ENCODE data around the gene AOC1.
A peak's percentile ranks its signal among the peaks of the same experiment; 100 is the strongest.

Gene AOC1

GRCh38 chr7:150902078-150903033 is 50.0 kb downstream of the AOC1 start:
- Histone ChIP-seq H3K27ac (ENCODE audit: insufficient read depth in 1 of 2, low read depth in 1 of 2, low read length in 2 of 2, poor library complexity in 1 of 2, severe bottlenecking in 2 of 2) (no peak overlapping the region), H3K27me3 (replicated peaks in 2 of 5; ENCODE audit: control insufficient read depth in 4 of 5, insufficient read depth in 5 of 5, low read length in 4 of 5) (peaks cover 0 to 17% (median 16%) of the 10 kb centered on the region in 5 experiments), H3K4me1 (ENCODE audit: control extremely low read depth in 1 of 4, control insufficient read depth in 4 of 4, insufficient read depth in 4 of 4, low read length in 3 of 4) (peaks cover 0 to 42% (median 23%) of the 10 kb centered on the region in 4 experiments), H3K36me3 (ENCODE audit: control insufficient read depth in 4 of 4, insufficient read depth in 4 of 4, low read length in 3 of 4) (no peaks in the 10 kb centered on the region), H3K4me3 (ENCODE audit: control insufficient read depth in 1 of 7, extremely low read depth in 1 of 7, insufficient read depth in 4 of 7, low read depth in 2 of 7, low read length in 6 of 7) (no peak overlapping the region), H3K9me3 (ENCODE audit: control extremely low read depth in 1 of 5, control insufficient read depth in 4 of 5, insufficient read depth in 2 of 5, low read depth in 1 of 5, low read length in 4 of 5) (no peaks in the 10 kb centered on the region)
- no peak for DNase-seq
- CTCF ChIA-PET = interaction anchor here (0.9 to 3.7 kb wide), 10 partner anchors 9 to 106 kb away, joined by 3 to 20 read pairs (median 4); no protein-coding TSS in a partner anchor
- WGBS (ENCODE audit: insufficient coverage) = 96% methylated on average over 13 of the region's 14 CpGs
- POLR2A ChIA-PET = interaction anchor here (0.6 kb wide), 1 partner anchor 33 kb away, joined by 3 read pairs; no protein-coding TSS in a partner anchor

DNA sequence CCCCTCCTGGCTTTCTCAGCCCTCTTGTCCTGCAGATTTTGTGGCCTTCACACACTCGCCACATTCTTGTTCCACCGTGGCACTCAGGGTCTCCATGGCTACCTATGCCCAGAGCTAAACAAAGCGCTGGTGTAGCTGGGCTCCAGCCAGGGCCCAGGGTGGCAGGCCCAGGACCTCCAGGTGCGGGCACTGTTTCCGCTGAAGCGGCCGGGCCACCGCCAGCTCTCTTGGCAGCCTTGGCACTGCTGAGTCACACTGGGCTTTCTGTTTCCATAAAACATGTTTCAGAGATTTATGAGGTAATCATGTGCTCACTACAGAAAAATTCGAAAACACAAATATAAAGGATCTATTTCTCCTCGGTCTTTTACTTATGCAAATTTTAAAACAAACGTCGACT is 51.3 kb downstream of the AOC1 start:
- H3K27me3 ChIP-seq (replicated peaks in 2 of 5; ENCODE audit: control insufficient read depth in 4 of 5, insufficient read depth in 5 of 5, low read length in 4 of 5) = peaks cover 0 to 7% (median 6%) of the 10 kb centered on the region in 5 experiments
- CTCF ChIA-PET = interaction anchor here (0.8 to 3.7 kb wide), 6 partner anchors 12 to 61 kb away, joined by 3 to 20 read pairs (median 4); no protein-coding TSS in a partner anchor

GRCh38 chr7:150904011-150904909 is 51.9 kb downstream of the AOC1 start:
- Histone ChIP-seq H3K27ac (ENCODE audit: insufficient read depth in 1 of 2, low read depth in 1 of 2, low read length in 2 of 2, poor library complexity in 1 of 2, severe bottlenecking in 2 of 2) (no peak overlapping the region), H3K9me3 (ENCODE audit: control extremely low read depth in 1 of 5, control insufficient read depth in 4 of 5, insufficient read depth in 2 of 5, low read depth in 1 of 5, low read length in 4 of 5) (no peaks in the 10 kb centered on the region), H3K27me3 (replicated peaks in 2 of 5; ENCODE audit: control insufficient read depth in 4 of 5, insufficient read depth in 5 of 5, low read length in 4 of 5) (peaks cover 0 to 7% (median 2%) of the 10 kb centered on the region in 5 experiments), H3K36me3 (ENCODE audit: control insufficient read depth in 4 of 4, insufficient read depth in 4 of 4, low read length in 3 of 4) (no peaks in the 10 kb centered on the region), H3K4me1 (ENCODE audit: control extremely low read depth in 1 of 4, control insufficient read depth in 4 of 4, insufficient read depth in 4 of 4, low read length in 3 of 4) (peaks cover 0 to 39% (median 24%) of the 10 kb centered on the region in 4 experiments), H3K4me3 (ENCODE audit: control insufficient read depth in 1 of 7, extremely low read depth in 1 of 7, insufficient read depth in 4 of 7, low read depth in 2 of 7, low read length in 6 of 7) (peak overlapping the region in 3 of 7 experiments; percentile 13 to 31 (median 28))
- ChIA-PET POLR2A (interaction anchor here (0.8 kb wide), 1 partner anchor 27 kb away, joined by 3 read pairs; no protein-coding TSS in a partner anchor), CTCF (interaction anchor here (0.8 to 3.7 kb wide), 6 partner anchors 11 to 61 kb away, joined by 3 to 20 read pairs (median 4); no protein-coding TSS in a partner anchor)
- 11% methylated on average over 1 of the region's 6 CpGs for WGBS (ENCODE audit: insufficient coverage)
- peak in 2 of 3 donors; percentile 79 to 82 for DNase-seq

More for the DNA sequence above, 51.3 kb downstream of the AOC1 start:
- Histone ChIP-seq H3K27ac (ENCODE audit: insufficient read depth in 1 of 2, low read depth in 1 of 2, low read length in 2 of 2, poor library complexity in 1 of 2, severe bottlenecking in 2 of 2) (peak overlapping the region in 1 of 2 experiments; percentile 63), H3K36me3 (ENCODE audit: control insufficient read depth in 4 of 4, insufficient read depth in 4 of 4, low read length in 3 of 4) (no peaks in the 10 kb centered on the region), H3K9me3 (ENCODE audit: control extremely low read depth in 1 of 5, control insufficient read depth in 4 of 5, insufficient read depth in 2 of 5, low read depth in 1 of 5, low read length in 4 of 5) (no peaks in the 10 kb centered on the region), H3K4me3 (ENCODE audit: control insufficient read depth in 1 of 7, extremely low read depth in 1 of 7, insufficient read depth in 4 of 7, low read depth in 2 of 7, low read length in 6 of 7) (peak overlapping the region in 3 of 7 experiments; percentile 13 to 31 (median 19)), H3K4me1 (ENCODE audit: control extremely low read depth in 1 of 4, control insufficient read depth in 4 of 4, insufficient read depth in 4 of 4, low read length in 3 of 4) (peaks cover 0 to 37% (median 20%) of the 10 kb centered on the region in 4 experiments)
- POLR2A ChIA-PET = interaction anchor here (0.8 kb wide), 1 partner anchor 27 kb away, joined by 3 read pairs; no protein-coding TSS in a partner anchor
- WGBS (ENCODE audit: insufficient coverage) = 2% methylated on average over 9 of the region's 12 CpGs
- peak; percentile 89 to 98 (median 97) for DNase-seq

- CTCF ChIA-PET = interaction anchor here (0.6 to 2.1 kb wide), 6 partner anchors 8 to 129 kb away, joined by 3 to 8 read pairs (median 4); no protein-coding TSS in a partner anchor
- no peak for DNase-seq
- POLR2A ChIA-PET = no interaction called here
- Histone ChIP-seq H3K4me3 (ENCODE audit: control insufficient read depth in 1 of 7, extremely low read depth in 1 of 7, insufficient read depth in 4 of 7, low read depth in 2 of 7, low read length in 6 of 7) (no peak overlapping the region), H3K36me3 (ENCODE audit: control insufficient read depth in 4 of 4, insufficient read depth in 4 of 4, low read length in 3 of 4) (no peaks in the 10 kb centered on the region), H3K4me1 (ENCODE audit: control extremely low read depth in 1 of 4, control insufficient read depth in 4 of 4, insufficient read depth in 4 of 4, low read length in 3 of 4) (peaks cover 0 to 38% (median 24%) of the 10 kb centered on the region in 4 experiments), H3K27ac (ENCODE audit: insufficient read depth in 1 of 2, low read depth in 1 of 2, low read length in 2 of 2, poor library complexity in 1 of 2, severe bottlenecking in 2 of 2) (no peak overlapping the region), H3K9me3 (ENCODE audit: control extremely low read depth in 1 of 5, control insufficient read depth in 4 of 5, insufficient read depth in 2 of 5, low read depth in 1 of 5, low read length in 4 of 5) (no peaks in the 10 kb centered on the region), H3K27me3 (replicated peaks in 2 of 5; ENCODE audit: control insufficient read depth in 4 of 5, insufficient read depth in 5 of 5, low read length in 4 of 5) (peaks cover 0 to 23% (median 6%) of the 10 kb centered on the region in 5 experiments)
- no CpG with 5 or more reads among the region's 2 CpGs for WGBS (ENCODE audit: insufficient coverage)
These were observed 55.9 kb downstream of the AOC1 start for GRCh38 chr7:150908173-150908572.

DNA sequence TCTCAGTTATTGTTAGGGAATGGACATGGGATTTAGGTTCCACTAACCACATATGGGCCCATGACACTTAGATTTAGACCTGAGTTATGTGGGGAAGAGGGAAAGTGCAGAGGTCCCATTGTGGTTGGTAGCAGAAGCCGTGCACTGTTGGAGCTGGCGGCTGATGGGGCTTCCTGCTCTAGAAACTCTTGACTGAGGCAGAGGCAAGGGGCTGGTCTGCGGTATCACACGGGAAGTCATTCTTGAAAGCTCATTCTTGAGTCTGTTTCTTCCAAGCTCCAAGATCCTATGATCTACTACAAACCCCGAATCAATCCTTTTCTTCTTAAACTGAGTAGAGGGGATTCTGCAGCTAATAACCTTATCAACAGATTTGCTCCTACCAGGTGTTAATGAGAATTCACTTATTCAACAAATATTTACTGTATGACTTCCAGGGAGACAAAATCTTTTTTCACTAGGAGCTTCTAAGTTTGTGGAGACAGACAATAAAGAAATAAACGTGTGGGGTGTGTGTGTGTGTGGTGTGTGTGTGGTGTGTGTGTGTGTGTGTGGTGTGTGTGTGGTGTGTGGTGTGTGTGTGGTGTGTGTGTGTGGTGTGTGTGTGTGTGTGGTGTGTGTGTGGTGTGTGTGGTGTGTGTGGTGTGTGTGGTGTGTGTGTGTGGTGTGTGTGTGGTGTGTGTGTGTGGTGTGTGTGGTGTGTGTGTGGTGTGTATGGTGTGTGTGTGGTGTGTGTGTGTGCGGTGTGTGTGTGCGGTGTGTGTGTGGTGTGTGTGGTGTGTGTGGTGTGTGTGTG is 57.1 kb downstream of the AOC1 start:
- no peak overlapping the region for H3K27ac ChIP-seq (ENCODE audit: insufficient read depth in 1 of 2, low read depth in 1 of 2, low read length in 2 of 2, poor library complexity in 1 of 2, severe bottlenecking in 2 of 2)
- CTCF ChIA-PET = interaction anchor here (0.8 to 2.1 kb wide), 9 partner anchors 12 to 66 kb away, joined by 3 to 8 read pairs (median 3); no protein-coding TSS in a partner anchor
- peak; percentile 54 to 89 (median 82) for DNase-seq
- H3K36me3 ChIP-seq (ENCODE audit: control insufficient read depth in 4 of 4, insufficient read depth in 4 of 4, low read length in 3 of 4) = no peaks in the 10 kb centered on the region
- H3K4me1 ChIP-seq (ENCODE audit: control extremely low read depth in 1 of 4, control insufficient read depth in 4 of 4, insufficient read depth in 4 of 4, low read length in 3 of 4) = peaks cover 0 to 26% (median 14%) of the 10 kb centered on the region in 4 experiments
- POLR2A ChIA-PET = no interaction called here
- no peak overlapping the region for H3K4me3 ChIP-seq (ENCODE audit: control insufficient read depth in 1 of 7, extremely low read depth in 1 of 7, insufficient read depth in 4 of 7, low read depth in 2 of 7, low read length in 6 of 7)
- WGBS (ENCODE audit: insufficient coverage) = 7% methylated on average over 5 of the region's 8 CpGs
- H3K27me3 ChIP-seq (replicated peaks in 2 of 5; ENCODE audit: control insufficient read depth in 4 of 5, insufficient read depth in 5 of 5, low read length in 4 of 5) = peaks cover 0 to 29% (median 11%) of the 10 kb centered on the region in 5 experiments
- H3K9me3 ChIP-seq (ENCODE audit: control extremely low read depth in 1 of 5, control insufficient read depth in 4 of 5, insufficient read depth in 2 of 5, low read depth in 1 of 5, low read length in 4 of 5) = no peaks in the 10 kb centered on the region

All from common myeloid progenitor, CD34-positive (primary cell).